ENCODE data around the gene RAPGEF6.
"Not testable (repeated sequence)": the region's sequence is repeated elsewhere in the genome, so short reads cannot be mapped to it uniquely, and the experiment has no call there.

RAPGEF6 gene

DNA sequence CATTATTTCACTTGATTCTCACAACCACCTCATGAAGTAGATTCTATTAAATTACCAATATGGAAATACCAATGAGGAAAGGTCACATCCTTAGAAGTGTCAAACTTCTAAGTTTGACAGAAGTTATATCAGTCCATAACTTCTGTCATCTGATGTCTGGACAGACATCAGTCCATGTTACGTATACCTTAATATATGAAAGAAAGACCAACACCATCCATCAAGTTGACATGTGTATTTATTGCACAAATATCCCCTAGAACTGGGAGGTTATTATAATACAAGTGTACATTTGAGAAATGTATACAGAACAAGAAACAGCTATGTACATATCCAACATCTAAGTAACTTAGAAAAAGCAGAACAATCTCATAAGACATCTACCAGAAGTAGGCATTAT, 6.5 kb upstream of the RAPGEF6 start:
- DNase-seq: no peak

GRCh38 chr5:131640043-131640856, 5.2 kb upstream of the RAPGEF6 start:
- peak; percentile 38 for DNase-seq

DNA sequence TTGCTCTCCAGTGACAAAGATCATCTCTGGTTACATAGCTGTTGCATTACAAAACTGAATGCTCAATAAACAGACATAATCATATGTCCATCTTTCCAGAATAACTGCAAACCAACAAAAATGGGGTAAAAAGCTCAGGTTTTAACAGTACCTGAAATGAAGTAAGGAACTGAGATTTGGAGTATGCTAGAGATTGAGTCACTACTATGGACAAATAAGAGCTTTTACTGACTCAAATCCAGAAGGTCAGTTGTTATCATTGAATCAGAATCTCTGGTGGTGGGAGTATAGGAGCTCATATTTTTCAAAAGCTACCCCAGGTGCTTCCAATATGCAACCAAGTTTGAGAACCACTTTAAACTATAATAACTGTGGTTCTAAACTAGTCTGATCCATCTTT, 4.1 kb upstream of the RAPGEF6 start:
- DNase-seq: no peak

DNA sequence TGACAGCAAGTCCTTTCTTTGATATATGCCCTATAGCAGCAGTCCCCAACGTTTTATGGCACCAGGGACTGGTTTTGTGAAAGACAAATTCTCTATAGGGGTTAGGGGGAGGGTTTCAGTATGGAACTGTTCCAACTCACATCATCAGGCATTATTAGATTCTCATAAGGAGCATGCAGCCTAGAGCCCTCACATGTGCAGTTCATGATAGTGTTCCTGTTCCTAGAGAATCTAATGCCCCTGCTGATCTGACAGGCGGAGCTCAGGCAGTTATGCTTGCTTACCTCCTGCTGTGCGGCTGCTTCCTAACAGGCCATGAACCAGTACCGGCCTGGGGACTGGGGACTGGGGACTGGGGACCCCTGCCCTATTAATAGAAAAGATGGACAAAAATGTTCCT, 2.7 kb upstream of the RAPGEF6 start:
- DNase-seq: no peak

DNA sequence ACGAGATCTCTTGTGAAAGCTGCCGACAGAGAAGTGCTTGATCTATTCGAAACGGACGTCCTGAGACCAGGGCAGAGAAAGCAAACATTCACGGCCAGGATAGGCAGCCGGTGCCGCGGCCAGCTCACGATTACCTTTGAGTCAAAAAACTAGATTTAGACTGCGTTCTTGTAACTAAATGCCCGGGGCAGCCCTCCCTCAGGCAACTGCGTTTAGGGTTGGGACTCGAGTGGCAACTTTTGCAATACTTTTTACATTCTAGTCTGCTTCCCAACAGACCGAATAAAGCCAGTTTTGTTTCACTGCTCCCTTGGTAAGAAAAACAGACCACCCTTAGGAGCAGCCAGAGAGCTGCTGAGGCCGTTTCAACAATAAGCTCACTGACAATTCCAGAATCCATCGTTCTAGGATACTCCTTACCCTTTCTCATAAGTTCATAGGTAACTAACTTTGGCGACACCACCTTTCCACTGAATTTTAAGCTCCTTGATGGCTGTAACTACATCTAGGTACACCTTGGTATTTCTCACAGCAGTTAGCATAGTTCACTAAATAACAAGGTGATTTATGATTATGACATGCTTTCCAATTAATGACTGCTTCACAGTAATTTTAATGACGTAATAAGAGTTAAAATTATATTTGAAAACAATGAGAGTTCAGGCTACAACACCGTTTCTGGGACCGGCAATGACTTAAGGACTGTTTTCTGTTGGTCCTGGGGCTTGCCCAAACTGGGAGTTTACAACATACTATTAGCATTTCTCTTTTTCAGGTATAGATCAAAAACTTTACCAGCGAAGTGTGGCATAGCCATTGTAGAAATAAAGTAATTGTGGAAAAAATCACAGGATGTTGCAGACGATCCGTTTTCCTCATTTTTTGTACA, 899 bp upstream of the RAPGEF6 start:
- no peak for DNase-seq

DNA sequence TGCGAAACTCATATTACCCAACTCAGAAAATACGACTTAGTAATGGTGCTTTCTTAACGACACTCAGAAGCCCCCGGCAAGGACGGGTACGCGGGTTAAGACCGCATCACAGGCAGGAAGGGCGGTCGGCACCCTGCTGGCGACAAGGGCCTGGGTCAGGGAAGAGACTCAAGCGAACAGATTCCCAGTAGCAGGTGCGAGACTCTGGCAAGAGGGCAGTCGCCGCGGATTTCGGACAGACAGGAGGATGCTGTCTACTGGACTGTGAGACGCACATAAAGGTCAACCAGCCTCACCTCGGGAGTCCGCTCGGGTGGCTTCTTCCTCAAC, 398 bp downstream of the RAPGEF6 start:
- DNase-seq: peak; percentile 65

DNA sequence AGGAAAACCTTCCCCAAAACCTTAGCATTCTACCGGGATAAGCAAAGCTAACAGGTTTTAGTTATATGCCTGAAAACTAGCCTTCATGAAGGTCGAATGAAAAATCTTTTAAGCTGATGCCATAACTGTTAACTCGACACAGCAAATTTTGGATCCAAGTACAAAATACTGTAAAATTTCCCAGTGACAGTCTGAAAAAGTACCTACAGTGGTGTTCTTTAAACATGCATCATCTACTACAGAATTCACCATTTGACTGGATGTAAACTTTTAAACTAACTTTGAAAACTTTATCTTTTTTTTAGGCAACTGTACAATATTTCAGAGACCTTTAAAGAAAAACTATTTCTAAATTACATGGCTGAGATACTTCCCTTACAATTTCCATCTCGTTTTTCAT, 791 bp downstream of the RAPGEF6 start:
- DNase-seq: no peak

DNA sequence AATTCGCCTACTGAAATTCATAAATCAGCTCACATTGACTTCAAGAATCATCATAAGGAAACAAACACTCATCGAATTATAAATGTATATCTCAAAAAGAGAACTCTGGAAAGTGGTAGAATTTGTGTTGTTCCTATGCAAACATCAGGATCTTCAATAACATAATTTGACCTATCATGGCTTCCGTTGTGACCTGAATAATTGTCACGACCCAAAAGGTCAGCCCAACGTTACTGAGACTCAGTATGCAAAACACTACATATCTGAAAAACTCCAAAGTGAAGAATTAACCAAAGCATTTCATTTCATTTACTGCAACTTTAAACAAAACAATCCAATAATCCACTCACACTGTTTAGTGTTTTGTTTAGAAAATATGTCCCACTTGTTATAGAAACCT, 1.2 kb downstream of the RAPGEF6 start:
- no peak for DNase-seq

DNA sequence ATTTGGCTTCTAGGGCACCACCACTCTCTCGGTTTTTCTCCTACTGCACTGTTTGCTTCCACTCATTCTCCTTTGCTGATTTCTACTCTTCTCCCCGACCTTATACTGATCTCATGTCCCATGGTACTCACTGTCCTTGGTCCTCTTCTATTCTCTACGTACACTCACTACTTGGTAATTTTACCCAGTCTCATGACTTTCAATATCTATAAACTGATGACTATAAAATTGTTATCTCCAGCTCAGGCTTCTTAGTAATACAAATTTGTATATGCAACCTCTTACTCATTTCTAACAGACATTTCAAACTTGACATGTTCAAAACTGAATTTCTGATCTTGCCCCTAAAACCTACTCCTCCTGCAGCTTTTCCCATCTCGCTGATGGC, 4.1 kb downstream of the RAPGEF6 start:
- DNase-seq: peak; percentile 24

- no peak for DNase-seq
These were observed 4.6 kb downstream of the RAPGEF6 start for GRCh38 chr5:131630208-131630962.

DNA sequence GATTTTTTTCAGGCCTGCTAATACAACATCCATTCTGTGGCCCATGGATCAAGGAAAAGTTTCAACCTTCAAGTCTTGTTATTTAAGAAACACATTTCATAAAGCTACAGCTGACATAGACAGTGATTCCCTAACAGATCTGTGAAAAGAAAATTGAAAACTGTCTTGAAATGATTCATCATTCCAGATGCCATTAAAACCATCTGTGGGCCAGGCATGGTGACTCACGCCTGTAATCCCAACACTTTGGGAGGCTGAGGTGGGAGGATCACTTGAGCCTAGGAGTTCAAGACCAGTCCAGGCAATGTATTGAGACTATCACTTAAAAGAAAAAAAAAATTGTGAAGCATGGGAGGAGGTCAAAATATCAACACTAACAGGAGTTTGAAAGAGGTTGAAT, 6.0 kb downstream of the RAPGEF6 start:
- no peak for DNase-seq

DNA sequence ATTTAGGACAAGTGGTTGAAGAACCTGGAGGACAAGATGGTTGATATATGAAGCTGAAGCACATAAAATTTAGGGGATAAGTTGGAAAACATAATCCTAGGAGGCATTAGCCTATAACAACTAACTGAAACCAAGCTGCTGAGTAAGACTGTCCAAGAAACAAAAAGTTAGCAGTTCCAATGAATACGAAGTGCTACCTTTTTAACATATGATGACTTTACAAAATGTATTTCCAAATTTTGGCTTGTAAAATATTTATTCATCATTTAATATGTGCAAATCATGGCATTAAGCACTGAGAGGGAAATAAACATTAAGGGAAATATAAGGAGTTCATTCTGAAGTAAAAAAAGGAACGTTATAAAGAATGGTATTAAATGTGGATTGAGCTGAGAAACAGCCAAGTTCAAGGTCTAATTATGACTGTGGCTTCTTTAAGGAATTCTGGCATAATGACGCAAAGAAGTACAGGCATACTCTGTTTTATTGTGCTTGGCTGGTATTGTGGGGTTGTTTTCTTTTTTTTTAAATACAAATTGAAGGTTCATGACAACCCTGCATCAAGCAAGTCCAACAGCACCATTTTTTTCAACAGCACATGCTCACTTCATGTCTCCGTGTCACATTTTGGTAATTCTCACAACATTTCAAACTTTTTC, 7.7 kb downstream of the RAPGEF6 start:
- no peak for DNase-seq

GRCh38 chr5:131622633-131623032, 12.4 kb downstream of the RAPGEF6 start:
- no peak for DNase-seq

DNA sequence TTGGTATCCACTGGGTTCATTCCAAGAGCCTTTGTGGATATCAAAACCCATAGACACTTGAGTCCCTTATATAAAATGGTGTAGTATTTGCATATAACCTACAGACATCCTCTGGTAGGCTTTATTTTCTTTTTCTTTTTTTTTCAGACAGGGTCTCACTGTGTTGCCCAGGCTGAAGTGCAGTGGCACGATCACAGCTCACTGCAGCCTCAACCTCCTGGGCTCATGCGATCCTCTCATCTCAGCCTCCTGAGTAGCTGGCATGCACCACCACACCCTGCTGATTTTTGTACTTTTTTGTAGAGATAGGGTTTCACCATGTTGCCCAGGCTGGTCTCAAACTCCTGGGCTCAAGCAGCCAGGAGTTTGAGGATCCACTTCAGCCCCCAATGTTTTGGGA, 13.9 kb downstream of the RAPGEF6 start:
- DNase-seq: not testable (repeated sequence)

DNA sequence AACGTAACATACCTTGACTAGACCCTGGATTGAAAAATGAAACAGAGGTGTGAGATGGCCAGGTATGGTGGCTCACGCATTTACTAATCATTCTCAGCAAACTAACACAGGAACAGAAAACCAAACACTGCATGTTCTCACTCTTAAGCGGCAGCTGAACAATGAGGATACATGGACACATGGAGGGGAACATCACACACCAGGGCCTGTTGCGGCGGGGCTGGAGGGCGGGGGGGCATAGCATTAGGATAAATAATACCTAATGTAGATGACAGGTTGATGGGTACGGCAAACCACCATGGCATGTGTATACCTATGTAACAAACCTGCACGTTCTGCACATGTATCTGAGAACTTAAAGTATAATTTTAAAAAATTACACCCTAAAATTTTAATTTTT, 15.9 kb downstream of the RAPGEF6 start:
- DNase-seq: no peak

DNA sequence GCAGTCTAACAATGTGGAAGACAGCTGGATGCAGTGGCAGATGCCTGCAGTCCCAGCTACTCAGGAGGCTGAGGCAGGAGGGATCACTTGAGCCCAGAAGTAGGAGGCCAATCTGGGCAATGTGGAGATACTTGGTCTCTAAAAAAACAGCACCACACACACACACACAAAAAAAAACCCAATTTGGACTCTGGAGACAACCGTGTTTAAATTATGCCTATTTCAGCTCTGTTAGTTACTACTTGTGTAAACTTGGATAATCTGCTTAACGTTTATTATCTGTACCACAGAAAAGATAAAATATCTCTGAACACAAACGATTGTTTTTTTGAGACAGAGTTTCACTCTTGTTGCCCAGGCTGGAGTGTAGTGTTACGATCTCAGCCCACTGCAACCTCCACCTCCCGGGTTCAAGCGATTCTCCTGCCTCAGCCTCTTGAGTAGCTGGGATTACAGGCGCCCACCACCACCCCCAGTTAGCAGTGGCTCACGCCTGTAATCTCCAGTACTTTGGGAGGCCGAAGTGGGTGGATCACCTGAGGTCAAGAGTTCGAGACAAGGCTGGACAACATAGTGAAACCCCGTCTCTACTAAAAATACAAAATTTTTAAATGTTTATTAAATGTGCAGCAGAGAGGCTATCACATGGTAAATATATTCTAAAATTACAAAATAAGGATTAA, 17.7 kb downstream of the RAPGEF6 start:
- no peak for DNase-seq

- DNase-seq: no peak
These were observed 19.1 kb downstream of the RAPGEF6 start for GRCh38 chr5:131615957-131616356.

DNA sequence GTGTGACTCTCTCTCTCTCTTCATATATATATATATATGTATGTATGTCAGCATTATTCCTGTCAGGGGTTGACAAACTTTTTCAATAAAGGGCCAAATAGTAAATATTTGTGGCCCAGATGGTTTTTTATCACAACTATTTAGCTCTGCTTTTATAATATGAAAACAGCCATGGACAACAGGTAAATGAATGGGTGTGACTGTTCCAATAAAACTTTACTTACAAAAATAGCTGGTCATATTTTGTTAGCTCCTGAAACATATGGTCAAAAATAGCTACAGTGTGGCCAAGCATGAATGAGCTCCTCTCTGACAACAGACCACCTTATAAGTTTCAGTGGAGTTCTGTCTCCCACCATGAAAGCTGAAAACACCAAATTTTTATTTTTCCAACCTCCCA, 21.6 kb downstream of the RAPGEF6 start:
- no peak for DNase-seq

- DNase-seq: no peak
These were observed 24.0 kb downstream of the RAPGEF6 start for GRCh38 chr5:131611064-131611381.

DNA sequence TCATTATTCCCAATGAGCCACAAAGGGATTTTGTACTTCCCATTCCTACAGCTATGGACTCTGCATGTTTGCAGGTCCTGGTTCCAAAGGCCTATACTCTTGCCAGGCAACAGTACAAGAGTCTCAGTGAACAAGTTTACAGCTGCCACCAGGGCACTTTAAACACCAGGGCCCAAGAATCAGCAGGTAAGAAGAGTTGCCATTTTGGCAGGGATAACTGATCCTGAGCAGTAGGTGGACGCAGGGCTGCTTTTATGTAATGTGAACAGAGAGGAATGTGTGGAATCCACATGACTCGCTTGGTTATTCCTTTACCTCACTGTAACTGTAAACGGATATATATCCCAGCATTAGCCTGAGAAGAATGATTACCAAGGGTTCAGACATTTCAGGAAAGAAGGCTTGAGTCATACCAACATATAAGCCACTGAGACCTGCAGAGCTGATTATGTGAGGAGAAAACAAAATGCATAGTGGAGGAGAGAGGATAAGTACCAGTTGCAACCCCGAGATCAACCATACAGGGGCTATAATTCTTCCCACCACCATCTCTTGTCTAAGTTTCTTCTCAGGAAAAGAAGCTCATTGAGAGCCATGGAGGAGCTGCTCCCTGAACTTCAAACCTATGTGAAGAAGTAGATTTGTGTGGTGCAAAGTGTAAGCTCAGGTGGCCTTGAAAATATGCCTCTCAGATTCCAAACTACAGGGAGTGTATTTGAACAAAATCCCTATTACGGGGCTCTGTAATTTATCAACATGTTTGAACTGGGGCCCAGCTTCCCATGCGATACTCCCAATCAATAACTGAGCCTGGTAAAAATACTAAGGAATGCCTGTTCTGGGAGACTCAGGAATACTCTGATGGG, 24.6 kb downstream of the RAPGEF6 start:
- no peak for DNase-seq

GRCh38 chr5:131609774-131610173, 25.3 kb downstream of the RAPGEF6 start:
- no peak for DNase-seq

- no peak for DNase-seq
These were observed 26.4 kb downstream of the RAPGEF6 start for GRCh38 chr5:131608597-131608996.

Measured in activated CD4-positive, alpha-beta T cell treated with anti-CD3 and anti-CD28 coated beads, Interleukin-2, amount 50 U/mL, for 16 hours (primary cell).